GM12878 (cell line): ENCODE measurements around the gene ANKRD44. TPM values are rescaled to one million over a fixed set of nuclear protein-coding genes. Genes with fewer than 3 reads are reported as not detected.

Source experiments
- ASH2L ChIP-seq: fragments of 300-600, 200-600 bp; sonication (generic); IDR thresholded peaks from 2 replicates; pipeline ENCODE4 v1.6.1; 2017; ENCODE audit warnings: low read depth, mild to moderate bottlenecking, borderline replicate concordance
- ATF2 ChIP-seq: IDR thresholded peaks from 2 replicates; pipeline ENCODE4 v1.6.1; 2012; ENCODE audit warnings: low read length, inconsistent platforms
- DPF2 ChIP-seq: fragments of 450-650 bp; IDR thresholded peaks from 2 replicates; pipeline ENCODE4 v1.6.1; 2017; ENCODE audit warnings: mild to moderate bottlenecking
- HCFC1 ChIP-seq: fragments of 150-350 bp; IDR thresholded peaks from 2 replicates; pipeline ENCODE4 v1.6.1; 2014; ENCODE audit warnings: low read length
- IRF4 ChIP-seq: IDR thresholded peaks from 2 replicates; pipeline ENCODE4 v1.6.1; 2011; ENCODE audit warnings: low read depth, low read length
- POLR2AphosphoS2 ChIP-seq: IDR thresholded peaks from 2 replicates; pipeline ENCODE4 v1.6.1; 2011; ENCODE audit warnings: low read depth, mild to moderate bottlenecking, low read length, improper control_type of control experiment, moderate library complexity
- SIN3A ChIP-seq: IDR thresholded peaks from 2 replicates; pipeline ENCODE4 v1.6.1; 2012; ENCODE audit warnings: low read depth, low read length, improper control_type of control experiment
- ZBTB4 ChIP-seq: fragments of 450-650 bp; formaldehyde crosslinking; IDR thresholded peaks from 2 replicates; pipeline ENCODE4 v1.4.0; 2022; ENCODE audit warnings: mild to moderate bottlenecking, moderate library complexity
- ZSCAN29 ChIP-seq: fragments of 450-650 bp; IDR thresholded peaks from 2 replicates; pipeline ENCODE4 v1.6.1; 2017; ENCODE audit warnings: mild to moderate bottlenecking, moderate library complexity
- polyA plus RNA-seq, 11 experiments: library from polyadenylated mRNA; depleted of rRNA in 4 of 11; unstranded in 6 of 11; stranded (reverse) in 5 of 11; fragments of >200 nt; fragmentation: Nextera tagmentation in 4 of 11; fragmentation: Illumina TruSeq in 1 of 11; extraction: Ambion mirVana in 4 of 11; extraction: Trizol in 1 of 11; gene quantifications; 1 replicate in 1 of 11; 2 replicates in 10 of 11; pipeline versions ENCODE4 v1.2.1 to v1.2.3, GENCODE V29; 2011 to 2016; ENCODE audit warnings: inconsistent platforms in 2 of 11, missing spikeins in 2 of 11, low read depth in 1 of 11
- total RNA-seq, 4 experiments: library from RNA; depleted of rRNA in 3 of 4; stranded (reverse); fragments of >200 nt in 3 of 4; fragmentation: Illumina TruSeq in 1 of 4; extraction: Trizol in 1 of 4; gene quantifications; 2 replicates each; pipeline versions ENCODE4 v1.2.1 to v1.2.3, GENCODE V29; 2013 to 2021
- TF ChIP-seq, protein P1 (sequence below): fragments of 450-650 bp; IDR thresholded peaks from 2 replicates; pipeline ENCODE4 v1.6.1; 2017; ENCODE audit warnings: mild to moderate bottlenecking, moderate library complexity
- TF ChIP-seq, protein P2 (sequence below): fragments of 450-650 bp; conservative IDR thresholded peaks from 2 replicates; pipeline ENCODE4 v1.6.1; 2017; ENCODE audit warnings: mild to moderate bottlenecking, moderate library complexity

ANKRD44 gene
- total and polyA plus RNA-seq, 10 of the 15 experiments (the other 5 are each of a cell fraction or from before 2014, with no cell fraction given): 19.1 to 99.1 (median 59.6) TPM

GRCh38 chr2:197164141-197164754, 146.3 kb downstream of the ANKRD44 start (continued):
- TF ChIP-seq ATF2: no peak
- TF ChIP-seq ASH2L: no peak
- no peak for TF ChIP-seq DPF2
- no peak for TF ChIP-seq IRF4
- TF ChIP-seq ZBTB4 (CRISPR knock-in tag): no peak
- no peak for TF ChIP-seq POLR2AphosphoS2
- TF ChIP-seq, protein P1, sequence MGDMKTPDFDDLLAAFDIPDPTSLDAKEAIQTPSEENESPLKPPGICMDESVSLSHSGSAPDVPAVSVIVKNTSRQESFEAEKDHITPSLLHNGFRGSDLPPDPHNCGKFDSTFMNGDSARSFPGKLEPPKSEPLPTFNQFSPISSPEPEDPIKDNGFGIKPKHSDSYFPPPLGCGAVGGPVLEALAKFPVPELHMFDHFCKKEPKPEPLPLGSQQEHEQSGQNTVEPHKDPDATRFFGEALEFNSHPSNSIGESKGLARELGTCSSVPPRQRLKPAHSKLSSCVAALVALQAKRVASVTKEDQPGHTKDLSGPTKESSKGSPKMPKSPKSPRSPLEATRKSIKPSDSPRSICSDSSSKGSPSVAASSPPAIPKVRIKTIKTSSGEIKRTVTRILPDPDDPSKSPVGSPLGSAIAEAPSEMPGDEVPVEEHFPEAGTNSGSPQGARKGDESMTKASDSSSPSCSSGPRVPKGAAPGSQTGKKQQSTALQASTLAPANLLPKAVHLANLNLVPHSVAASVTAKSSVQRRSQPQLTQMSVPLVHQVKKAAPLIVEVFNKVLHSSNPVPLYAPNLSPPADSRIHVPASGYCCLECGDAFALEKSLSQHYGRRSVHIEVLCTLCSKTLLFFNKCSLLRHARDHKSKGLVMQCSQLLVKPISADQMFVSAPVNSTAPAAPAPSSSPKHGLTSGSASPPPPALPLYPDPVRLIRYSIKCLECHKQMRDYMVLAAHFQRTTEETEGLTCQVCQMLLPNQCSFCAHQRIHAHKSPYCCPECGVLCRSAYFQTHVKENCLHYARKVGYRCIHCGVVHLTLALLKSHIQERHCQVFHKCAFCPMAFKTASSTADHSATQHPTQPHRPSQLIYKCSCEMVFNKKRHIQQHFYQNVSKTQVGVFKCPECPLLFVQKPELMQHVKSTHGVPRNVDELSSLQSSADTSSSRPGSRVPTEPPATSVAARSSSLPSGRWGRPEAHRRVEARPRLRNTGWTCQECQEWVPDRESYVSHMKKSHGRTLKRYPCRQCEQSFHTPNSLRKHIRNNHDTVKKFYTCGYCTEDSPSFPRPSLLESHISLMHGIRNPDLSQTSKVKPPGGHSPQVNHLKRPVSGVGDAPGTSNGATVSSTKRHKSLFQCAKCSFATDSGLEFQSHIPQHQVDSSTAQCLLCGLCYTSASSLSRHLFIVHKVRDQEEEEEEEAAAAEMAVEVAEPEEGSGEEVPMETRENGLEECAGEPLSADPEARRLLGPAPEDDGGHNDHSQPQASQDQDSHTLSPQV: no peak
- TF ChIP-seq, protein P2, sequence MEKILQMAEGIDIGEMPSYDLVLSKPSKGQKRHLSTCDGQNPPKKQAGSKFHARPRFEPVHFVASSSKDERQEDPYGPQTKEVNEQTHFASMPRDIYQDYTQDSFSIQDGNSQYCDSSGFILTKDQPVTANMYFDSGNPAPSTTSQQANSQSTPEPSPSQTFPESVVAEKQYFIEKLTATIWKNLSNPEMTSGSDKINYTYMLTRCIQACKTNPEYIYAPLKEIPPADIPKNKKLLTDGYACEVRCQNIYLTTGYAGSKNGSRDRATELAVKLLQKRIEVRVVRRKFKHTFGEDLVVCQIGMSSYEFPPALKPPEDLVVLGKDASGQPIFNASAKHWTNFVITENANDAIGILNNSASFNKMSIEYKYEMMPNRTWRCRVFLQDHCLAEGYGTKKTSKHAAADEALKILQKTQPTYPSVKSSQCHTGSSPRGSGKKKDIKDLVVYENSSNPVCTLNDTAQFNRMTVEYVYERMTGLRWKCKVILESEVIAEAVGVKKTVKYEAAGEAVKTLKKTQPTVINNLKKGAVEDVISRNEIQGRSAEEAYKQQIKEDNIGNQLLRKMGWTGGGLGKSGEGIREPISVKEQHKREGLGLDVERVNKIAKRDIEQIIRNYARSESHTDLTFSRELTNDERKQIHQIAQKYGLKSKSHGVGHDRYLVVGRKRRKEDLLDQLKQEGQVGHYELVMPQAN: no peak
- TF ChIP-seq HCFC1: no peak
- no peak for TF ChIP-seq ZSCAN29
- no peak for TF ChIP-seq SIN3A
